Stimulated activated CD8-positive, alpha-beta memory T cell treated with anti-CD3 and anti-CD28 coated beads, Interleukin-15, amount 100 ng/mL, for 1 hour (primary cell): Measurements from ENCODE around the gene SLC1A2.

Experiments used
- DNase-seq: peaks from one replicate; pipeline ENCODE4 v3.0.0-alpha.2; 2020; ENCODE audit warnings: low read depth

SLC1A2 gene

GRCh38 chr11:35302398-35302797 is 117.0 kb downstream of the SLC1A2 start:
- no peak for DNase-seq

DNA sequence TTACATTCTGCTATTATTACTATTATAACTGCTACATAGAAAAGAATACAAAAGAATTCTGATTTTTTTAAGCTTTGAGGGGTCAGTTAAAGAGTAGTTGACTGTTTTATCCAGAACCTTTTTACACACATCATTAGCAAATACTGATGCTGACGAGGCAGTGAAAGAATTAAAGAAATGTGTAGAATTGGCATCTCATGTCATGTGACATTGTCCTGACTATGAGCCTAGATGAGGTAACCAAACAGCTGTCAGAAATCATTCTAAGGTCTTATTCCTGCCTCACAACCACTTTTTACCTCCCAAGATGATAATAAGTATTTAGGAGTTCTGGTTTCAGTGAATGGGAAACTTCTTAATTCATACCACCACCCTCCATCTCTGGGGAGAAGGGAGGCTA is 121.0 kb downstream of the SLC1A2 start:
- no peak for DNase-seq

GRCh38 chr11:35295751-35296150 is 123.6 kb downstream of the SLC1A2 start:
- DNase-seq, result no peak

GRCh38 chr11:35293699-35294098 is 125.7 kb downstream of the SLC1A2 start:
- no peak for DNase-seq

DNA sequence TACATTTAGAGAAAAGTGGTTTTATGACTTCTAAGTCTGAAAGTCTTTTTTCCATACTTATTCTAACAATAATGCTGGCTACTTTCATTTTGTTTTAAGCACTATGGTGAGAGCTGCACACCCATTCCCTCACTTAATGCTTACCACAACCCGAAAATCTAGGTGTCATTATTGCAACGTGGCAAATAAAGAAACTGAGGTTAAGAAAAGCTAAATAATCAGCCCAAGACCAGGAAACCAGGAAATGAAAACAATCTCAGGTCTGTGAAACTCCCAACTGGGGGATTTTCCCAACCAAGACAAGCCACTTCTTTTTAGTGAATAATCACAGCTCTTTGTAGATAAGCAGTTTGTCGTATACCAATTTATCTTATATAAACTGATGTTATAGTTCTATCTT is 126.3 kb downstream of the SLC1A2 start:
- DNase-seq, result no peak

DNA sequence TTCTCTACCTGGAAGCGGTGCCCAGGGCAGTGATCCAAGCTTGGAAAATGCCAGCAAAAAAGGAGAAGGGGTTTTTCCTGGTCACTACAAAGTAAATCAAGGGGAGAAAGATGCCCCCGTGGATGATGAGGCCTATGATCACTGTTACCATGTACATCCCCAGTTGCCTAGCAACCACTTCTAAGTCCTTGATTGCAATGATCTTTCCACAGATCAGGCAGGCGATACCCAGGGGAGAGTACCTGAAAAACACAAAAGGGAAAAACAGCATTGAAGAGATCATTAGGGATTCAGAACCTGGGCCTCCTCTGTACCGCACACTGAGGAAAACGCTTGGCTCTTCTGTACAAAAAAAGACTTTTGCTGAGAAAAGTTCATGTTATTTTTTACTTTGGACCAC is 127.1 kb downstream of the SLC1A2 start:
- DNase-seq, result no peak

DNA sequence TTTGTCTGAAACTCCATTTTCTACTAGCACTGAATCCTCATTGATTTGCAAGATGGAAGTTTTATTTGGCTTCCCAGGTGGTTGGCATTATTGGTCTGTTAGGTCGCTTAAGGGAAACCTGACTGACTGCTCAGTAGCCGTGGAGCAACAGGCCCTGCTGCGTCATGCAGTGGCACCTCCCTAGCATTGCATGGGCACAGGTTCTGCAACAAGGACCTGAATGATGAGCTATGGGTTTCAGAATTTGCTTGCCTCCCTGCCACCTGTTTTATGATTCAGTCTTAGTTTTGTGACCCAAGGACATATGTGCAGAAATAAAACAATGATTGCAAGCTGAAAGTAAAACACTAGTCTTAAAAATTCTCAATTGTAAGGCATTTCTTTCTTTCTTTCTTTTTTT is 128.5 kb downstream of the SLC1A2 start:
- DNase-seq, result no peak

DNA sequence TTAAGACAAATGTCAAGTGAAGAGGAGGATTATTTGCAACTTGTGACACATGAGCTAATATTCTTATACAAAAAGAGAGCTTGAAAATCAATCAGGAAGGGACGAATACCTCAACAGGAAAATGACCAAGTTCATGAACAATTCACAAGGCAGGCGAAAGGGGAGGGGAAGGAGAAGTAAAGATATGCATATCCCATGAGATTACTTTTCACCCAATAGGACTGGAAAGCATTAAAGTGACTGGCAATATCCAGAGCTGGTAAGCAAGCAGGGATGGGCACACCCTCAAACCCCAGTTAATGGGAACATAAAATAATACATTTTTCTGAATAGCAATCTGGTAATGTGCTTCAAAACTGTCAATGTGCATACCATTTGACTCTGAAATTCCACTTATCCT is 129.5 kb downstream of the SLC1A2 start:
- no peak for DNase-seq

DNA sequence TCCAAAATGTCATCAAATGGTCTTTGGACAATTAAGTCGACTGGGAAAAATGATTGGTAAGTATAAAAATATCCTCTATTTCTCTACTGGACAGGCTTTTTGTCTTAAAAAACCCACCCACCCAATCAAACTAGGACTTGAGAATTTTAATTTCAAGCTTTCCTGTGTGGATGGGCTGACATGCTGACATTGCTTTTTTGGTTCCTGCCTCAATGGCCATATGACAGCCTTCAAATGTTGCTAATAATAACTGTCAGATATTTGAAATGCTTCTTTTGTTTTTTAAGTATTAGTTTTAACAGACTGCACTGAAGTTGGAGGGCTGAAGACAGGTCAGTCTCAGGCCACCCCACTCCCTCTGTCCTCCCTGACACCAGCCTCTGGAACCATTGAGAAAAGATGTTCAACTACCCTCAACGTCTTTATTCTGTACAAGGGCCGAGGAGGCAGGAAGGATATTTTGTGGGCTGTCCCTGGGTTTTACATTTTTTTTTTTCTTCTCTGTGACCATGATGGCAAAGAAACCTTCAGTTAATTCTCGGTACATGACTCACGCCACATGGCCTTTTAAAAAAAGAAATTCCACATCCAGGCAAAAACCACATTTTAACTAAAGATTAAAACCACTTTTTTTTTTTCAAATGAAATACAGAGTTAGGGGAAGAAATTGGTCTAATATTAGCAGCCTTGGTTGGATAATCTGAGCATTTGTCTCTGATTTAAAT is 130.4 kb downstream of the SLC1A2 start:
- no peak for DNase-seq

- DNase-seq, result no peak
Observed at GRCh38 chr11:35288309-35288708, 131.0 kb downstream of the SLC1A2 start.

GRCh38 chr11:35287344-35287890 is 131.9 kb downstream of the SLC1A2 start:
- no peak for DNase-seq

- DNase-seq, result no peak
Observed at GRCh38 chr11:35286126-35286525, 133.2 kb downstream of the SLC1A2 start.

GRCh38 chr11:35285471-35285870 is 133.9 kb downstream of the SLC1A2 start:
- no peak for DNase-seq

GRCh38 chr11:35282221-35282882 is 137.0 kb downstream of the SLC1A2 start:
- DNase-seq, result no peak

DNA sequence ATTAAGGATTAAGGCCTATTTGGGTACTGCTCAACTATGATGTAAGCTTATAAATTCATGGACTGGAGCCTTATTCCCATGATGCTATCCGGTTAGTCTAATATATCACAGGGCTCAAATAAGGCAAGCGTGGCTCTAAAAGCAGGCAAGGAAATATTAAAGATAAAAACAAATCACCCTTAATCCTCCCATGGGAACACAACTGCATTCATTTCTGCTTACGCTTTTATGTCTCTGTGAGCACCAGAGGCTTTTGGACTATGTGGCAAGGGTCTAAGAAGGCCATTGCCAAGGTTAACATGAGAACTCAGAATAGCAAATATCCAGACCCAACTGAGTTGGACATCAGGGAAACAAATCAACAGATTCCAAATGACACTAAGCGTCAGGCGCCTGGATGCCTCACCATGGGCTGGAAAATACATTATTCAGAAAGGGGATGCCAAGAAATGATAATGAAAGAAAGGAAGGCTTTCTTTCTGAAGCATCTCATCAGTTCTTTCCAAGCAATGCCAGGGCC is 138.1 kb downstream of the SLC1A2 start:
- no peak for DNase-seq

DNA sequence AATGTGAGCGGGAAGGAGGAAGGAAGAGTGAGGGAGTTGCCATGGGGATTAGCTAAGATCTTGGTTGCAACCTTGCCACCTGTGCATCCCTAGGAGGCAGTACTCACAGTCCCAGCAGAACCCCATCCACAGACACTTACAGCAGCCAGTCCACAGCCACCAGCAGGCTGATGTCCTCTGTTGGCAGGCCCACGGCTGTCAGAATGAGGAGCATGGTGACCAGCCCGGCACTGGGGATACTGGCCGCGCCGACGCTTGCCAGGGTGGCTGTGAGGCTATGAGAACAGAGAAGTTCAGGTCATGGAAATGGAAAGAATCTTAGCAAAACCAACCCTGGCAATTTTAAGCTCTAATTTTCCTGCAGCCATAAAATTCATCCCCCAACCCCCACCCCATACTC is 138.6 kb downstream of the SLC1A2 start:
- no peak for DNase-seq

- no peak for DNase-seq
Observed at GRCh38 chr11:35277827-35278226, 141.5 kb downstream of the SLC1A2 start.

- no peak for DNase-seq
Observed at GRCh38 chr11:35276396-35277145, 142.8 kb downstream of the SLC1A2 start.

- no peak for DNase-seq
Observed at GRCh38 chr11:35275786-35276170, 143.6 kb downstream of the SLC1A2 start.

GRCh38 chr11:35274909-35275785 is 144.2 kb downstream of the SLC1A2 start:
- DNase-seq, result no peak

DNA sequence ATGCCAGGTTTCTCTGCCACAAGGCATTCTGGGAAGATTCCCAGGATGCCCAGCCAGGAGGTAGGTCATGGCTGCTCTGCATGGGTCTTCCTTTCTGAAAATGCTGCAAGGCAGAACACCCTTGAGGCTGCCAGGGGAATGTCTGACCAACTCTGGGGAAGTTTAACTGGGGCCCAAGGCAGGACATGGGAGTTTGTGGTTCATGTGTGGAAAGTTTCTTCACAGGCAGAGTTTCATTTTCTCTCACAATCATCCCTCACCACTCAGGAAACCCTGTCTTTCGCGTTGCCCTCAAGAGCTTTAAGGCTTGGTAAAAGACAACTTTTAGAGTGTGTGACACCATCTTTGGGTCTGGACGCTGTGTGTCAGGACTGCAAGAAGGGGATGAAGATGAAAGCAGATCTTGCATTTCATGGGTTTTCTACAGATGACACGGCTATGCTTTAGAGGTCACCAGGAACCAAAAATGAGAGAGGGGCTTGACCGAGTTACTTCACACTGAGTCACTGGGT is 146.9 kb downstream of the SLC1A2 start:
- no peak for DNase-seq
